GM12878 (cell line): ENCODE results near the gene RNLS. TPM values are rescaled to one million over a fixed set of nuclear protein-coding genes. Genes with fewer than 3 reads are reported as not detected.

Source experiments
- ATAC-seq: fragments of 200-7000 bp; cut with Tn5 transposase; 3 replicates; pipeline ENCODE4 v1.9.1; 2020; ENCODE audit warnings: mild to moderate bottlenecking, moderate library complexity
- BruUV-seq: library from RNA; stranded (reverse); fragments of 400-500 nt; replicated peaks from 2 replicates; lab custom pipeline; 2021; lab: Mats Ljungman, UMichigan
- CTCF ChIA-PET: fragments of 300-600 bp; sonication (Branson Sonifier 250); formaldehyde crosslinking; extraction: SDS; loops from one replicate; lab custom pipeline; 2021; ENCODE audit warnings: inconsistent platforms; lab: Yijun Ruan, JAX
- POLR2A ChIA-PET: fragments of 350-600 bp; formaldehyde crosslinking; extraction: SDS; loops from one replicate; lab custom pipeline; 2021; ENCODE audit warnings: inconsistent platforms; lab: Charles Lee
- RAD21 ChIA-PET: fragments of 300-600 bp; sonication (Branson Sonifier 250); formaldehyde crosslinking; loops from one replicate; lab custom pipeline; 2023; ENCODE audit warnings: antibody characterized with exemption; ENCODE audit not compliant: unreplicated experiment; lab: Charles Lee
- SMC1A ChIA-PET: fragments of 300-600 bp; sonication (Branson Sonifier 250); formaldehyde crosslinking; loops from one replicate; lab custom pipeline; 2023; ENCODE audit not compliant: unreplicated experiment, uncharacterized antibody; lab: Charles Lee
- DNase-seq: peaks from one replicate; pipeline ENCODE4 v3.0.0-alpha.2; 2011; ENCODE audit warnings: low read depth, low spot score
- FAIRE-seq: peaks from 3 replicates; lab custom pipeline; 2011; peaks lifted over from hg19 to GRCh38; lab: Jason Lieb, UNC
- H2AFZ ChIP-seq: 2 replicates; pipeline ENCODE4 v1.6.0; 2011; ENCODE audit warnings: low read depth, low read length, control low read depth; ENCODE audit not compliant: control insufficient read depth
- H3K27ac ChIP-seq: 2 replicates; pipeline ENCODE4 v1.5.1; 2011; ENCODE audit warnings: control low read depth; ENCODE audit not compliant: control insufficient read depth, insufficient read depth
- H3K27me3 ChIP-seq, 2 experiments: replicated peaks in 1 of 2; 2 replicates each; pipeline versions ENCODE4 v1.6.0 to v1.6.1; 2011; ENCODE audit warnings: low read length in 1 of 2; ENCODE audit not compliant: control insufficient read depth in 2 of 2, insufficient read depth in 2 of 2
- H3K36me3 ChIP-seq, 2 experiments: 2 replicates each; pipeline ENCODE4 v1.5.1; 2011; ENCODE audit warnings: low read length in 1 of 2; ENCODE audit not compliant: control insufficient read depth in 2 of 2, insufficient read depth in 2 of 2
- H3K4me1 ChIP-seq: 2 replicates; pipeline ENCODE4 v1.6.1; 2011; ENCODE audit warnings: mild to moderate bottlenecking, low read length, moderate library complexity, mixed read lengths; ENCODE audit not compliant: control insufficient read depth, insufficient read depth
- H3K4me2 ChIP-seq: 2 replicates; pipeline ENCODE4 v1.6.0; 2011; ENCODE audit warnings: control low read depth; ENCODE audit not compliant: control insufficient read depth, insufficient read depth
- H3K4me3 ChIP-seq: fragments of 200-600 bp; sonication (generic); 2 replicates; pipeline ENCODE4 v1.5.1; 2016
- H3K79me2 ChIP-seq: 2 replicates; pipeline ENCODE4 v1.6.0; 2011; ENCODE audit warnings: low read length; ENCODE audit not compliant: control insufficient read depth, insufficient read depth
- H3K9ac ChIP-seq: 2 replicates; pipeline ENCODE4 v1.8.0; 2011; ENCODE audit warnings: low read length, control low read depth, mixed read lengths; ENCODE audit not compliant: control insufficient read depth, insufficient read depth
- H3K9me3 ChIP-seq: replicated peaks from 3 replicates; pipeline ENCODE4 v1.5.1; 2011; ENCODE audit warnings: mild to moderate bottlenecking, low read length; ENCODE audit not compliant: control insufficient read depth, insufficient read depth
- H4K20me1 ChIP-seq: 2 replicates; pipeline ENCODE4 v1.6.0; 2011; ENCODE audit not compliant: control insufficient read depth, insufficient read depth
- CHD4 ChIP-seq: fragments of 200-600 bp; sonication (generic); IDR thresholded peaks from 2 replicates; pipeline ENCODE4 v1.6.1; 2016; ENCODE audit warnings: mild to moderate bottlenecking
- HDAC2 ChIP-seq: fragments of 200-600 bp; sonication (generic); IDR thresholded peaks from 2 replicates; pipeline ENCODE4 v1.6.1; 2017
- NRF1 ChIP-seq: conservative IDR thresholded peaks from 2 replicates; pipeline ENCODE4 v1.6.1; 2011; ENCODE audit warnings: mild to moderate bottlenecking, low read depth, low read length, improper control_type of control experiment
- WGBS: methylation state at CpG from one replicate; pipeline ENCODE4 v1.1.6; 2016; ENCODE audit warnings: low lambda C conversion rate; ENCODE audit not compliant: insufficient replicate concordance, insufficient coverage; ENCODE audit errors: missing lambda C conversion rate; 5-methylcytosine and 5-hydroxymethylcytosine counted together
- in situ Hi-C: fragments of 300-500 bp; cut with MboI; formaldehyde crosslinking; loops from 9 replicates; pipeline ENCODE4 v1.14.3; 2018; ENCODE audit warnings: mixed read lengths
- intact Hi-C: fragments of 100-400 bp; cut with micrococcal nuclease; formaldehyde crosslinking; loops from one replicate; pipeline ENCODE4 v1.14.2; 2022; ENCODE audit not compliant: unreplicated experiment
- polyA plus RNA-seq, 11 experiments: library from polyadenylated mRNA; depleted of rRNA in 4 of 11; unstranded in 6 of 11; stranded (reverse) in 5 of 11; fragments of >200 nt; fragmentation: Nextera tagmentation in 4 of 11; fragmentation: Illumina TruSeq in 1 of 11; extraction: Ambion mirVana in 4 of 11; extraction: Trizol in 1 of 11; gene quantifications; 1 replicate in 1 of 11; 2 replicates in 10 of 11; pipeline versions ENCODE4 v1.2.1 to v1.2.3, GENCODE V29; 2011 to 2016; ENCODE audit warnings: inconsistent platforms in 2 of 11, missing spikeins in 2 of 11, low read depth in 1 of 11
- total RNA-seq, 4 experiments: library from RNA; depleted of rRNA in 3 of 4; stranded (reverse); fragments of >200 nt in 3 of 4; fragmentation: Illumina TruSeq in 1 of 4; extraction: Trizol in 1 of 4; gene quantifications; 2 replicates each; pipeline versions ENCODE4 v1.2.1 to v1.2.3, GENCODE V29; 2013 to 2021

The RNLS gene
- total and polyA plus RNA-seq, 10 of the 15 experiments (the other 5 are each of a cell fraction or from before 2014, with no cell fraction given): 3.4 to 6.7 (median 4.6) TPM

DNA sequence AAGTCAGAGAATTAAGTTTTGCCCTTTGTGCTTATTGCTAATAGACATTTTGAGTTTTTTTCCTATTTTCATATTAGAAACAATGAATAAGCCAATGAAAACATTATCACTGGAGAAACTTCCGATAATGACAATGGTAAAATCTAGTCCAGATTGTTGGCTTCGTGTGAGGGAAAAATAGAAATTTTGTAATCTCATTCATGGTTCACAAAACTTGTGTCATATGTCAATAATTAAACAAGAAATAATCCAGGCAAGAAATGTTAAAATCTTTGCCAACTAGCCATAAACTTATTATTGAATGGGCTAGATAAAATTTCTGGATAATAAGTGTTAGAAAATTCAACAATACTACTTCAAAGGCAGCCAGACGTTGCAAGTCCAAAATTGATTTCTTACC, 36.6 kb downstream of the RNLS start:
- Histone ChIP-seq H3K9ac (no peak overlapping the region), H3K9me3 (no peaks in the 10 kb centered on the region), H3K79me2 (no peaks in the 10 kb centered on the region), H3K4me2 (no peak overlapping the region), H3K4me1 (peaks cover 7% of the 10 kb centered on the region), H3K36me3 (no peaks in the 10 kb centered on the region), H3K27me3 (no peaks in the 10 kb centered on the region), H2AFZ (no peak overlapping the region), H3K27ac (no peak overlapping the region), H3K4me3 (no peak overlapping the region), H4K20me1 (no peaks in the 10 kb centered on the region)
- intact Hi-C loops: no loop called here
- in situ Hi-C loops: no loop called here
- TF ChIP-seq HDAC2: no peak
- no peak for TF ChIP-seq CHD4
- ChIA-PET POLR2A (no interaction called here), CTCF (interaction anchor here (1.6 kb wide), 1 partner anchor 18 kb away, joined by 4 read pairs; no protein-coding TSS in a partner anchor), RAD21 (no interaction called here), SMC1A (no interaction called here)
- BruUV-seq: no TSS peak
- DNase-seq (no peak), FAIRE-seq (no peak), ATAC-seq (no peak)
- WGBS: 79% methylated on average over 3 of the region's 3 CpGs

DNA sequence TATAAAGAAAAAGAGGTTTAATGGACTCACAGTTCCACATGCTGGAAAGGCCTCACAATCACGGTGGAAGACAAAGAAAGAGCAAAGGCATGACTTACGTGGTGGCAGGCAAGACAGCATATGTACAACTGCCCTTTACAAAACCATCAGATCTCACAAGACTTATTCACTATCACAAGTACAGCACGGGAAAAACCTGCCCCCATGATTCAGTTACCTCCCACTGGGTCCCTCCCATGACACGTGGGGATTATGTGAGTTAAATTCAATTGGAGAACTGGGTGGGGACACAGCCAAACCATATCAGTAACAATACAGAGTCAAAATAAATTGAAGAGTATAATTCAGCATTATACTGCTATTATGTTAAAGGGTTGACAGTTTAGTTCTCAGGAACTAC, 37.8 kb downstream of the RNLS start:
- ATAC-seq (no peak), DNase-seq (no peak), FAIRE-seq (no peak)
- no peaks in the 10 kb centered on the region for H4K20me1 ChIP-seq
- in situ Hi-C loops (no loop called here), intact Hi-C loops (no loop called here)
- H3K9me3 ChIP-seq: no peaks in the 10 kb centered on the region
- no peak overlapping the region for H3K4me2 ChIP-seq
- BruUV-seq: no TSS peak
- no peak for TF ChIP-seq NRF1
- POLR2A ChIA-PET: no interaction called here
- no peak overlapping the region for H3K9ac ChIP-seq
- H3K4me1 ChIP-seq: peaks cover 7% of the 10 kb centered on the region
- 81% methylated on average over 4 of the region's 4 CpGs for WGBS
- H3K4me3 ChIP-seq: no peak overlapping the region
- H3K79me2 ChIP-seq: no peaks in the 10 kb centered on the region
- no peak overlapping the region for H3K27ac ChIP-seq
- RAD21 ChIA-PET: no interaction called here
- H3K27me3 ChIP-seq: no peaks in the 10 kb centered on the region
- no peaks in the 10 kb centered on the region for H3K36me3 ChIP-seq
- SMC1A ChIA-PET: no interaction called here
- CTCF ChIA-PET: no interaction called here
- H2AFZ ChIP-seq: no peak overlapping the region
